NCI-H2081 (cell line): ENCODE results near the gene MYO18A.
"Not testable (repeated sequence)": the region's sequence is repeated elsewhere in the genome, so short reads cannot be mapped to it uniquely, and the experiment has no call there.

Experiments used
- DNase-seq, 2 experiments: peaks; one replicate each; lab custom pipeline; 2025; lab: John Stamatoyannopoulos, UW

Gene MYO18A

DNA sequence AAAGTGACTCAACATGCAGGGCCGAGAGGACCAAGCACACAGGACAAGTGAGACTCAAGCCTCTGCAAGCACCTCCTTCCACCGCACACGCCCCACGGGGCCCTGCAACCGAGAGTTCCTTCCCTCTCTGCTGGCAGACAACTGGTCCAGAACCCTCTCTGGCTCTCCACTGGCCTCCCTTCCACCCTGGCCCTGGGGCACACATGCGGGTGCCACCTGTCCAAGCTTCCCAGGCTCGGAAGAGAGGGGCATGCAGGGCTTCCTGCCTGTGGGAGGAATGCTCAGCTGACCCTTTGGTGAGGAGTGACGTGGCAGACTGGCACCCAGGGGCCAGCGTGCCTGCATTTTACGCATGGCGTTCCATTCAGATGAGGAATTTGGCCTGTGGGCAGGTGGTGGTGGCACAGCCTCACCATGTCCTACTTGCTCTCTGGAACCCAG lies 77.4 kb downstream of the MYO18A start:
- DNase-seq = no peak

DNA sequence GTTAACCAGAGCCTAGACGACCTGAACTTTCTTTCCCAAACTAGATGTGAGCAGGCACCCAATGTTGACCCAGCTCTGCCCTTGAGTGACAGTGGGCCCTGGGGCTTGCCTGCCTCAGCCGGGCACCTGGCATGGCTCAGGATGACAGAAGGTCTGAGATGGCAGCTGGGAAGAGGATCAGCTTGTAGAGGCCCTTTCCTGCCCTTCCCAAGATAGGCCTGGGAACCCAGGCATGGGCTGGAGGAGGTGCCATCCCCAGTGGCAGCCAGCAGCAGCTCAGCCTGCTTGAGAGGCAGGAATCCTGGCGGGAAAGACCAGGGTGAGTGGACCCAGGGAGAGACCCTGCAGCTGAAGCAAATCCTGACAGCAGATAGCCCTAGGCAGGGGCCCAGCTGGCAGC lies 78.2 kb downstream of the MYO18A start:
- DNase-seq = no peak

DNA sequence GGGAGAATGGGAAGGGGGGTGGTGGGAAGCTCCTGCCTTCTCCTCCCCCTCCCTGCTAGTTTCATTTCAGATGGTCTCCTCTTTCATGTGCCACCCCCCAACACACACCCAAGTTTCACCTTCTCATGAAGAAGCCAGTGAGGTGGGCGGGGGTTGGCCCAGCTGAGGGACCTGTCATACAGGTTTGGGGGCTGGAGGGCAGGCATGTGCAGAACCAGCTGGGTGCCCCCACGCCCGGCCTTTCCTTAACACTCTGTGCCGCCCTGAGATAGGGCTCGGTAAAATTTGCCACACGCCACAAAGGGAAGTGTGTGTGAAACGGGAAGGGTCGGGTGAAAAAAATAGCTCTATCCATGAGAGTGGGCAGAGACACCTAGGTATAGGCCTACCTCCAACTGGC lies 79.9 kb downstream of the MYO18A start:
- DNase-seq = no peak

DNA sequence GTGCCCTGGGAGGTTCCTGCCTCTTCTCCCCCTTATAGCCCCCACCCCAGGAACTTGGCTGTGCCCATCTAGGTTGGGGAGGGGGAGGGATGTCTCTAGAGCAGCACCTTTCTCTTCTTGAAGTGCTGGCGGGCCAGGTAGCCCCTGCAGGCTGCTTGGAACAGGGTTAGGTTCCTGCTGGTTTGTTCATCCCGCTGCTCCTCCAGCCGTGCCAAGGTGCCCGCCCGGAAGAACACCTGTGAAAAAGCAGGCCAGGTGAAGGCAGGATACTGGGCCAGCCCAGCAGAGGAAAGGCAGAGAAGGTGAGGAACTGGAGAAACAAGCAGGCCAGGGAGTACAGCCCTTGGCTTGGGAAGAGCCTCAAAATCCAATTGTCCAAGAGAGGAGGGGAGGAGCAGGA lies 80.7 kb downstream of the MYO18A start:
- DNase-seq = no peak

DNA sequence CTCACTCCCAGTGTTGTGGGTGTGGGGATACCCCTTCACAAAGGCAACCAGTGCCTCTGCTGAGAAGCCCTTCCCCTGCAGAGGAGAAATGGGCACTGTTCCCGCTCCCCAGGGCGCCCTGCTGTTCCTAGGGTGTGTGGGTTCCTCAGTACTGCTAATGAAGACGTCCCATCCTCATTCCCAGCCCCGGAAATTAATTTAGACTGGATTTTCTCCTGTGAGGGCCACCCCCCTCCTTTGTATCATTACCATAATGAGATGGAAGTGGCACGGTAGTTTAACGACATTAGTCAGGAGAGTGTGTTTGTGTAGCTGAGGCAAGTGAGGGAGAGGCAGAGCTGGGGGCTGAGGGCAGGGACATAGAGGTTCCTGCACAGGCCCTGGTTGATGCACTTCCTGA lies 84.1 kb downstream of the MYO18A start:
- DNase-seq = peak; percentile 75 to 87

DNA sequence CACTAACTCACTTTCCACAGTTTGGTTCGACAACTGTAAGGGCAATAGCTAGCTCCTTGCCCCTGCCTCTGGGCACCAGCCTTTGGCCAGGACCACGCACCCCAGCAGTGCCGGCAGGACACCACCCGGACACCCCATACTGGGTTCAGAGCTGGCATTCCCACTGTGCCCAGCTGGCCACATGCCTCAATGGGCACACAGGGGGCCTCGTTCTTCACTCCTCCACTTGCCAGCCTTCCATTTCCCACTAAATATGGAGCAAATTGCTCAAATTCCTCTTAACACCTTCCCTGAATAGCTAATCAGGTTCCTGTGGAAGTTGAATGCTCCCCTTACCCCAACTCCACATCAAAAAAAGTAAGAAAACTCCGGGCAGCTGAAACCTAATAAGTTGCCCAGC lies 84.8 kb downstream of the MYO18A start:
- no peak for DNase-seq

DNA sequence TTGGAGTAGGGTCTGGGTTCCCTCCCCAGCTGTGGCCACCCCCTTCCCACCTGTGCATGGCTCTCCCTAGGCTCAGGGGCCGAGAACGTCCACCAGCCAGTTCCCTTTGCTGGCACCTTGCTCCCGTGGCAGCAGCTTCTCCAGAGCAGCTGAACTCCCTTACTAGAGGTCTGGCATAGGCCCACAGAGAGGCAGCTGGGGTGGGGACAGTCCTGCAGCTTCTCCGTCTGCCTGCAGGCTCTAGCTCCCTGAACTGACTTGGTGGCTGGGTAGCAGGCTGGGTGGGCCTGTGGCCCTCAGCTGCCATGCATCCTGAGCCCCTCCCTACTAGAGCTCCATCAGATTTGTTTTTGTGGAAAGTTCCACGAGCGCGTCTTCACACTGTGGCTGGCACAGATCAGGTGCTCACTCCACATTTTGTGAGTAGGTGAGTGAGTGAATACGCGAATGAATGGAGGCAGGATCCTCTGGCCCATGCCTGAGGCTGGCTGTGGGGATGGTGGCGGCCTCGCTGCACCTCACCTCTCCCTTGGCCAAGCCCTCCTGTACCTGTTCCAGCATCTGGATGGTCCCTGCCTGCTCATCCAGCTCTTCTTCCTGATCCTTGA lies 86.0 kb downstream of the MYO18A start:
- DNase-seq = no peak

DNA sequence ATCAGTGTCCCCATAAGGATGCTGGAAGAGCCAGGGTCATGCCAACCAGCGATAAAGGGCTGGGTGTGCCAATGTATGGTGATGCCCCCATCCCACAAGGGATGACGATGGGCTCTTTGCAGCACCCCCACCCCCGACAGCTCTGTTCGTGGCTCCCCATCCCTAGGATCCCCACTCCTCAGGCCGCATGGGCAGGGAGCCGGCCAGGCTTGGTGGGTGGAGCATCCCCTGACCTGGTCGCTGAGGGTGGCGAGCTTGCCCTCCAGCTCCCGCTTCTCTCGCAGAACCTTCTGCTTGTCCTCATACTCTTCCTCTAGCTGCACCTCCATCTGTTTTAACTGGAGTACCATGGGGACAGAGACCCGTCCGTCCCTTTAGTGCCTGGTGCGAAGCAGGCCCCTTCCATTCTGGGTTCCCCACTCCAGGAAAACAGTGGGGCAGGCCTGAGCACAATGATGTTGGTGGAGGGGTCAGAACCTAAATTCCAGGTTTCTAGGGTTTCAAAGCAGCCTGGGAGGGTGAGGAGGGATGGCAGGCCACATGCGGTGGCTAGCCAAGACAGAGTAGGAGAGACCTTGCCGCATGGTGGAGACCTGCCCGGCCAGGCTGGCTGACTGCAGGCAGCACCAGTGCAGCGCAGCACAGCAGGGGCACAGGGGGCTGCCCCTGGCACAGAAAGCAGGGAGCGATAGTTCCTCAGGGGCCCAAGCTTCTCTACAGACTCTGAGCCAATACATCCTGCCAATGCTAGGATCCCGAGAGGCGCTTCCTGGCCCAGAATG lies 86.9 kb downstream of the MYO18A start:
- DNase-seq = no peak

DNA sequence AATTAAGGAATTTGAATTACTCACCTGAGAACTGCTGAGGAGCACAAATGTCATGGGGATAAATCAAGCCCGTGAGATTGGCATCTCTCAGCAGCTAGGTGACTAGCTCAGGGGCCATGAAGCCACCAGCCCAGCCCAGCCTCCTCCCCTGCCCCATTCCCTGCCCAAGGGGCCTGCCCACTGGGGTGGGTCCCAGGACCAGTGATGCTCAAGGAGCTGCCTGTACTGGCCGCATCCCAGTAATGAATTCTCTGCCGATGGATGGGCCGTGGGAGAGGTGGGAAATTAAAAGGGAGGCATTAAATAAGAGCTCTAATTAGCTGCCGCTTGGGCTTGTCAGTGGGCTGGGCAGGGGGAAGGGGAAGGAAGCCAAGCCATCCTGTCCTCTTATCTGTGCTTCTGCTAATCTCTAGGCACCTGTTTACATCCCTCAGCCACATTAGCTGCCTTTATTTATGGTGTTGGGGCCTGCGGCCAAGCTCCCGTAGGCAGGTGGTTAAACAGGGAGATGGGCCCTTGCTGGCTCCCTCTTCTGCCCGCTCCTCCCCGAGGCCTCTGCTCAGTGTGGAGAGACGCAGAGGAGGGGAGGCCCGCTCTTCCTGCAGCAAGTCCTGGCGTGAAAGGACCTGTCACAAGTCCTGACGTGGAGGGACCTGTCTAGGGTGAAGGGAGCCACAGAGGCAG lies 88.5 kb downstream of the MYO18A start:
- peak; percentile 83 to 95 for DNase-seq

DNA sequence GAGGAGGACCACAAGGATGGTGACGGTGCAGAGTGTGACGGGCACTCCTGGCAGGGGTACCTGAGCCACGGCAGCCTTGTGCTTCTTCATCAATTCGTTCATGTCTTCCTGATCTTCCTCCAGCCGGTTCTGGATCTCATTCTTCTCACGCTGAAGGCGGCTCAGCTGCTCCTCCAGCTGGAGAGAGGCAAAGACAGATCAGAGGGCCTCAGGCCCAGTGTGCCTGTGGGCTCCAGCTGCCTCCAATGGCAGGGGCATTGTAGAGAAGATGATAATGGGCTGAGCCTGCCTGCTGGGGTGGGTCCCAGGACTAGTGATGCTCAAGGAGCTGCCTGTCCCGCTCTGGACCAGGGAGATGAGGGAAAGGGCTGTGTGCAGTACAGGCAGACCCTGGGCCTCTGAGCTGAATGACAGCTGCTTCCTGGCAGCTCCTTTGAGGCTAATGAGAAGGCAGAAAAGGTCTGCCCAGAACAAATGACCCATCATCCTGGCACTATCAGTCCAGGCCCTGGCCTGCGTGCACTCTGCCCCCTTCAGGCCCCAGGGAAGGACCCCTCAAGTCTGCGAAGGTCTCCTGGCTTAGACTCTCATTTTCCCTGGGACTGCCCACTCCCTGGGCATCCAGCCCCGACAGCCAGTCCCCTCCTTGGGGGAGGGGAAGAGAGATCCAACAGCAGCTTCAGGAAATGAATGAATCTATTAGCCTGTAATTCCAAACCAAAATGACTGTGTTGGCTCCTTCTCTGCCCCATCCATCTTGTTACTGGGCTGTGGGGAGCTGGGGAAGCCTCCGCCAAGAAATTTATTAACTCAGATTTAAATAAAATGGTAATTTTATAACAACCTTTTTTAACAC lies 89.2 kb downstream of the MYO18A start:
- peak in 1 of 2 experiments; percentile 48 for DNase-seq

DNA sequence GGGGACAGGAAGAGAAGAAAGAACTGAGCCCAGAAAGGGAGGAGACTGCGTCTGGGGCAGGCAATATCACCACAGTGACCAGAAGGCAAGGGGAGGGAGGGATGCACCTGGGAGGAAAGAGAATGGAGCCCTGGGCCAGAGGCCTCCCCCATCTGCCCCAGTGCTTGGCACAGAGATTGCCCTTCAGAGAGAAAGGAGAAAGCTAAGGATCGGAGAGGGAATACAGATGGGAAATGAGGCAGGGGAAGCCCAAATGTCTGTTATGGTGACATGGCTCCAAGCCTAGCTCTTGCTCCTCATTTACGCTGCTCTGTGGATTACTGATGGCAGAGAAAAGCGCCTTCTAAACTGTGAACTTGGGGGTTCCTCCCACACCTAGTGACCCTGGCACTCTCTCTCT lies 90.1 kb downstream of the MYO18A start:
- DNase-seq = no peak

DNA sequence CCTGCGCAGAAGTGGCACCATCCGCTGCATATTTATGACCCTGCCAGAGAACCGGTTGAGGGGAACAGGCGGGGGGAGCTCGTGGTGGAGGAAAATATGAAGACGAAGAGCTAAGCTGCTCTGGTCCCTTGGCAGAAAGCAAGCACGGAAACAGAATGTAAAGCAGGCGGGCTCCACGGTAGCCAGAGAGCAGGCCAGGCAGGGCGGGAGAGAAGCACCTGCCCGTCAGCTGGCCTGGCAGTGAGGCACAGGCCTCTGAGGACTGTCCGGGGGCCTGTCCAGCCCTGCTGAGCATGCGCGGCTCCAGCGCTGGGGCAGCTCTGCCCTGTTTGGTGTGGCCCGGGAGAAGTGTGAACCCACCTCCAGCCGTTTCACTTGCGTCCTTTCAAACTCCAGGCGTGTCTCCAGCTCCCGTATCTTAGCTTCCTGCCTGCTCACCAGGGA lies 90.6 kb downstream of the MYO18A start:
- peak in 1 of 2 experiments; percentile 41 for DNase-seq

DNA sequence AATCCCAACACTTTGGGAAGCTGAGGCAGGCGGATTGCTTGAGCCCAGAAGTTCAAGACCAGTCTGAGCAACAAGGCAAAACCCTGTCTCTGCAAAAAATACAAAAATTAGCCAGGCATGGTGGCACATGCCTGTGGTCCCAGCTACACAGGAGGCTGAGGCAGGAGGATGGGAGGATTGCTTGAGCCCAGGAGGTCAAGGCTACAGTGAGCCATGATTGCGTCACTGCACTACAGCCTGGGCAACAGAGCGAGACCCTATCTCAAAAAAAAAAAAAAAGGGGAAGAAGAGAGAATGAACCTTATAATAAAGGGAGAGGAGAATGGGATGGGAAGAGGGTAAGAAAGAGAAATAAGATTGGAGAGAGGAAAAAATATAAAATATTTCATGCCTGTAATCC lies 91.4 kb downstream of the MYO18A start:
- DNase-seq = not testable (repeated sequence)

DNA sequence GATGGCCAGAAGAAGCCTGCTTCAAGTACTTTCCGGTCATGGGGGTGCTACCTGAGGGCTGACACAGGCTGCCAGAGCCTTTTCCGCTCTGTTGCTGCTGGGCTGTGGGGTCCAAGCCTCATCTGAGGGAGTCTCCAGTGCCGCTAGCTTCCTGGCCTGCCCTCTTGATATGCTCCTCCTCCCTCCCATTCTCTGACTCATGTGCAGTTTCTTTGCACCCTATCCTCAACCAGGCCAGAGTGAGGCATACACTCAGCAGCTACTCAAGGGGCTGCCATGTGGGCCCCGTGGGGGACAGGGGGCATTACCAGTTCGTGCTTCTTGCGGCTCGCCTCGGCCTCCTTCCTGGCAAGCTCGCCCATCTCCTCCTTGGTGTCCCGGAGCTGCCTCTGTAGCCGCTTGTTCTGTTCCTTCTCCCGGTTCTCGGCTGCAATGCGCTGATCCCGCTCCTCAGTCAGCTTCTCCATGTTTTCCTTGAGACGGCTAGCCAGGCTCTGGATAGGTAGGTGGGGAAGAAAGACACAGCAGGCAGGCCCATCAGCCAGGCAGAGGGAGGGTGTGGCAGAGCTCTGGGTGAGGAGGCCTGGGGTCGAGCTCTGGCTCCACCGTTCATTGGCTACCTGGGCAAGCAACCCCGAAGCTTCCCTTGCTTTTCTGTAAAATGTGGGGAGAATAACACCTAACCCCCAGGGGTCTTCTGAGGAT lies 93.4 kb downstream of the MYO18A start:
- no peak for DNase-seq

DNA sequence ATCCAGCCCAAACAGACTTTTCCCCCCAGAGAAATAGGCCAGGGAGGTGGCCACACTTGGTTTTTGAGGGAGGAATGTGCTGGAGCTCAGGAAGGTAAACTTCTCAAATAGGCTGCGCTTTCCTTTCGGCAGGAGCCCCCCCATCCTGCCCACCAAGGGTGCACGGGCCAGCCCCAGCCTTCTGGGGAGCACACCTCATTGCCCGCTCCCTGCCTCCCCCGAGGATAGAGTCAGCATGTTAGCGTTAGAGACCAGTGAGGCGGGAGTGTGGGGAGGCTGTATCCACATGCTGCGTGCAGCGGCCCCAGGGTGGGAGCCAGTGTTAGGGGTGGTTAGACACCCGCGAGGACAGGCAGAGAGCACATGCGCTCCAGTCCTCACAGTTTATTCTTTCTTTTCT lies 95.0 kb downstream of the MYO18A start:
- DNase-seq = peak; percentile 25 to 41

DNA sequence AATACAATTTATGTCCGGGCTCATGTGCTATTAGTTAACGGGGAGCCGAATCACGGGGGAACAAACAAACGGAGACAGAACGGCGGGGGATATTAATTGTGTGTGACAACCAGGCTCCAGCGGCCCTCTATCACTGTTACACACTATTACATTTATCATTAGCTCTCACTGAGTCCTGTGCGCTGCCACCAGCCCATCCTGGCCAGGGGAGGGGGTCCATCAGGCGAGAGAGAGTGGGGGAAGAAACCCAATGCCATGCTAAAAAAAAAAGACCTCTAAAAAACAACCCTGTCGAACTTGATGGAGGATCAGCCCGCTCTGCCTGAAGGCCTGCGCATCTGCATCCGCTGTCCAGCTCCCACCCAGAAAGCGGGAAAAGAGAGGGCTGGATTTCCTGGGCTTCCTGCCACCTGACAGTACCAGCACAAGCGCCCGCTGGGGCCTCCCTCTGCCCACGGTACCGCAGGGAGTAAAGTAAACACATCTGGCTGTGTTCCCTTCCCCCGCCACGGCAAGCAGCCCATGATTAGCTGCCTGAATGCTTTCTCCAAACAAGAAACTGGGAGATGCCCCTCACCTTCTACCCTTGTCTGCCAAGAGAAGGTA lies 95.6 kb downstream of the MYO18A start:
- DNase-seq = peak; percentile 91 to 96

DNA sequence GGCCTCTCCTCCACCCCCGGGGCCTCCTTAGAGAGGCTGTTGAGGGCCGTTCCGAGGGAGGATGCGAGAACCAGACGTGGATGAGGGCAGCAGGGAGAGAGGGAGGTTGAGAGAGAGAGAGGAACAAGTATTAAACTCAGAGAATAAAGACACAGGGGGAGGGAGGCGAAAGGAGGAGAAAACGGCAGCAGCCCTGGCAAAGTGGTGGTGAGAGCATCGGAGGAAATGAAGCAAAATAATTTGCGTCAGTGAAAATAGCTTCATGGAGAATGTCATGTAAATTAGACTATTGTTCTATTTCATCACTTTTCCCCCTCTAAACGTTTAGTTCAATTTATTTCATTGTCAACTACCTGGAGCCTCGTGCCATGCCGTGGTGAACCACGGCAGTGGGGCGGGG lies 99.2 kb downstream of the MYO18A start:
- DNase-seq = no peak

DNA sequence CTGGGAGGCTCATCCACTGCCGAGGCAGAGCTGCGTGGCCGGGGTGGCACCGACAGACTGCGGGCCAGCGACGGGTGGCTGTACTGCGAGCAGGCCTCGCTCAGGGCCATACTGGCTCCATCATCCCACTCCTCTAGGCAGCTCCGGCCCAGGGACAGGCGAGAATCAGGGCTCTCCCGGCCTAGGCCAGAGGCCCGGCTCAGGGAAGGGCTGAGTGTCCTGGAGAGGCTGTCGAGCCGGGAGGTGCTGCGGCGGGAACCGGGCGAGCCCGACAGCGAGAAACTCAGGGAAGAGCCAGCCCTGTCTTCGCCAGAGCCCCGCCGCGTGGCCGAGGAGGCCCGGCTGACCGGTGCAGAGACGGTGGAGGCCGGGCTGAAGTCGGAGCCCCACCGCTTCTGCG lies 99.9 kb downstream of the MYO18A start:
- DNase-seq = no peak

DNA sequence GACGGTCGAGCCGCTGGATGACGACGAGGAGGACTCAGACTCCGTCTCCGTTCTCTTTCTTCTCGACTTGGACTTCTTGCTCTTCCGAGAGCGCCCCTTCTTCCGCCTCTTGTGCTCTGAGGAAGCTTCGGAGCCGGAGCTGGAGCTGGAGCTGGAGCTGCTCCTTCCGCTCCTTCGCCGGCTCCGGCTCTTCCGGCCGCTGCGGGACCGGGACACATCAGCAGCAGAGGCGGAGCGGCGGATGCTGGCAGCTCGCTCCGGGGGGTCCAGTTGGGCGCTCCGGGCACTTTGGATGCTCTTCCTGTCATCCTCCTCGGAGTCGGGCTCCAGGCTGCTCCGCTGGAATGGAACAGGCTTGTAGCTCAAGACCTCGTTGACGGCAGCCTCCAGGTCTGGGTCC lies 100.3 kb downstream of the MYO18A start:
- DNase-seq = no peak

DNA sequence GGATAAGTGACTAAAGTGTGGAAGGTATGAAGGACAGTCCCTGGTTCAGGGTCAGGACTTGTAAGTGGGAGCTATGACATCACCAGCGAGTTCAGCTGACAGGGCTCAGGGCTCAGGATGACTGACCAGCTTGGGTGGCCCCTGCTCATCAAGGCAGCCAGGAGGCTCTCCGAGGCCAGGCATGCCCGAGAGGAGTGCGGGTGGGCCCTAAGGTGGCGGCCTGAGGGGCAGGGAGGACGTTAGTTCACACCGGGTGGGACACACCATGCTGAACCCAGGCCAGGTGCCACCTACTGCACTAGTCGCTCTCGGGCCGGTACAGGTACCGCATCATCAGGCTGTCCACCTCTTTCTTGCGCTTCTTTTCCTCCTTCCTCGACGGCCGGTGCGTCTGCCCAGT lies 100.8 kb downstream of the MYO18A start:
- no peak for DNase-seq
